Ovary (tissue), 9 donors: ENCODE measurements around the gene LGI1. TPM values are rescaled to one million over a fixed set of nuclear protein-coding genes. Genes with fewer than 3 reads are reported as not detected.

Experiments used
- DNase-seq, 5 donors: peaks; one replicate each; pipeline ENCODE4 v3.0.0-alpha.2; 2019 to 2020
- H3K27ac ChIP-seq, 2 donors: fragments of 200-600 bp; one replicate each; pipeline versions ENCODE4 v1.5.1 to v1.8.0; 2019 to 2022
- H3K27me3 ChIP-seq: fragments of 200-600 bp; one replicate; pipeline ENCODE4 v1.8.0; 2022
- H3K36me3 ChIP-seq: fragments of 200-600 bp; sonication (generic); one replicate; pipeline ENCODE4 v1.5.1; 2019
- H3K4me1 ChIP-seq: one replicate; pipeline ENCODE4 v1.8.1; 2013; ENCODE audit warnings: mild to moderate bottlenecking, moderate library complexity; ENCODE audit not compliant: insufficient read depth
- H3K4me3 ChIP-seq: fragments of 200-600 bp; sonication (generic); one replicate; pipeline ENCODE4 v1.5.1; 2017
- H3K9me3 ChIP-seq, 2 donors: fragments of 200-600 bp in 1 of 2; sonication (generic) in 1 of 2; one replicate each; pipeline versions ENCODE4 v1.5.1 to v1.8.1; 2013 to 2019; ENCODE audit warnings: mild to moderate bottlenecking in 1 of 2, moderate library complexity in 1 of 2
- CTCF ChIP-seq, 3 donors: fragments of 450-650 bp in 2 of 3; fragments of 200-600 bp in 1 of 3; IDR thresholded peaks; one replicate each; pipeline versions ENCODE4 v1.5.1 to v1.8.0; 2016 to 2022; ENCODE audit warnings: antibody characterized with exemption in 3 of 3, mild to moderate bottlenecking in 1 of 3
- EP300 ChIP-seq: sonication (generic); formaldehyde crosslinking; IDR thresholded peaks from one replicate; pipeline ENCODE4 v1.6.1; 2017; ENCODE audit warnings: antibody characterized with exemption
- POLR2A ChIP-seq: fragments of 450-650 bp; IDR thresholded peaks from one replicate; pipeline ENCODE4 v1.6.1; 2017; ENCODE audit warnings: antibody characterized with exemption, mild to moderate bottlenecking, moderate library complexity
- WGBS, 3 donors: extraction: QIAGEN DNeasy Blood & Tissue Kit in 1 of 3; methylation state at CpG; one replicate each; pipeline versions ENCODE4 v1.1.5 to v1.1.7; 2013 to 2017; 5-methylcytosine and 5-hydroxymethylcytosine counted together
- intact Hi-C, 4 donors: fragments of 100-400 bp; cut with DNase I; formaldehyde crosslinking; loops; one replicate each; pipeline versions ENCODE4 v1.11.0 to v1.15.1; 2022 to 2023
- polyA plus RNA-seq, 2 donors: library from polyadenylated mRNA; stranded (reverse); fragments of 200-250 nt in 1 of 2; fragments of 350-450 nt in 1 of 2; fragmentation: Illumina TruSeq in 1 of 2; extraction: RNeasy Lipid Tissue Mini Kit (QIAGEN cat#74804) in 1 of 2; gene quantifications; one replicate each; pipeline ENCODE4 v1.2.3, GENCODE V29; 2013 to 2014
- total RNA-seq, 7 donors: library from RNA; depleted of rRNA in 2 of 7; stranded (reverse); fragments of >200 nt in 2 of 7; fragmentation: NEBNext Ultra II Directional in 3 of 7; extraction: Animal tissue kit (Norgen Biotek cat#: 25700) in 3 of 7; gene quantifications; one replicate each; pipeline versions ENCODE4 v1.1.0 to v1.2.4, GENCODE V29; 2016 to 2023
- donor health status: DM: no; HTN: no; CAD: no; lungs with moderate emphysema.
- donor health status: DM: no; HTN: no; CAD: no.
- donor health status: Bipolar disorder and iron deficiency.
- donor health status: DM: yes; HTN: yes; CAD: no.
- donor health status: DM: no; HTN: no; CAD: no.
- donor health status: DM: yes; HTN: yes; CAD: no.

Gene LGI1
- total and polyA plus RNA-seq, 9 donors: 0.04 to 2.1 (median 0.38) TPM; not detected in 6

GRCh38 chr10:93752761-93753160 lies 5.0 kb upstream of the LGI1 start:
- H3K4me1 ChIP-seq: no peaks in the 10 kb centered on the region
- no peak for TF ChIP-seq POLR2A
- TF ChIP-seq EP300: no peak
- no peak for TF ChIP-seq CTCF (IDR thresholded peaks at IDR 0.05)
- no peak overlapping the region for H3K4me3 ChIP-seq
- no peaks in the 10 kb centered on the region for H3K36me3 ChIP-seq
- no peaks in the 10 kb centered on the region for H3K9me3 ChIP-seq
- H3K27me3 ChIP-seq: no peaks in the 10 kb centered on the region
- no peak for DNase-seq
- intact Hi-C loops: no loop called here
- no peak overlapping the region for H3K27ac ChIP-seq

GRCh38 chr10:93753621-93754250 lies 4.0 kb upstream of the LGI1 start:
- no peak for DNase-seq
- intact Hi-C loops: no loop called here
- TF ChIP-seq POLR2A (no peak), EP300 (no peak), CTCF (IDR thresholded peaks at IDR 0.05) (no peak)

GRCh38 chr10:93754761-93755160 lies 3.0 kb upstream of the LGI1 start:
- no peak for DNase-seq
- no peak overlapping the region for H3K4me3 ChIP-seq
- H3K36me3 ChIP-seq: no peaks in the 10 kb centered on the region
- H3K27ac ChIP-seq: no peak overlapping the region
- H3K4me1 ChIP-seq: no peaks in the 10 kb centered on the region
- intact Hi-C loops: no loop called here
- H3K9me3 ChIP-seq: no peaks in the 10 kb centered on the region
- WGBS, 3 donors: 73 to 86% (median 81%) methylated on average over 3 of the region's 3 CpGs
- TF ChIP-seq CTCF (IDR thresholded peaks at IDR 0.05) (no peak), EP300 (no peak), POLR2A (no peak)
- no peaks in the 10 kb centered on the region for H3K27me3 ChIP-seq

More at GRCh38 chr10:93753621-93754250, 4.0 kb upstream of the LGI1 start:
- no peaks in the 10 kb centered on the region for H3K36me3 ChIP-seq
- WGBS, 3 donors: 44 to 56% (median 53%) methylated on average over 3 of the region's 3 CpGs
- H3K4me1 ChIP-seq: no peaks in the 10 kb centered on the region
- H3K4me3 ChIP-seq: no peak overlapping the region
- H3K27ac ChIP-seq: no peak overlapping the region
- H3K9me3 ChIP-seq: no peaks in the 10 kb centered on the region
- H3K27me3 ChIP-seq: no peaks in the 10 kb centered on the region

GRCh38 chr10:93755443-93756116 lies 2.2 kb upstream of the LGI1 start:
- Histone ChIP-seq H3K27me3 (no peaks in the 10 kb centered on the region), H3K27ac (no peak overlapping the region), H3K4me3 (no peak overlapping the region), H3K36me3 (no peaks in the 10 kb centered on the region), H3K9me3 (no peaks in the 10 kb centered on the region), H3K4me1 (no peaks in the 10 kb centered on the region)
- intact Hi-C loops: no loop called here
- no peak for TF ChIP-seq POLR2A
- no peak for TF ChIP-seq EP300
- no peak for DNase-seq
- 55 to 57% (median 56%) methylated on average over 10 of the region's 10 CpGs for WGBS, 3 donors

GRCh38 chr10:93756118-93756517 lies 1.6 kb upstream of the LGI1 start:
- Histone ChIP-seq H3K27ac (no peak overlapping the region), H3K4me1 (no peaks in the 10 kb centered on the region)

More at GRCh38 chr10:93756118-93756517, 1.6 kb upstream of the LGI1 start:
- intact Hi-C loops: no loop called here
- H3K27me3 ChIP-seq: no peaks in the 10 kb centered on the region
- DNase-seq: no peak
- TF ChIP-seq EP300 (no peak), POLR2A (no peak), CTCF (IDR thresholded peaks at IDR 0.05) (no peak)
- 35 to 45% (median 37%) methylated on average over 3 of the region's 3 CpGs for WGBS, 3 donors
- H3K4me3 ChIP-seq: no peak overlapping the region
- no peaks in the 10 kb centered on the region for H3K9me3 ChIP-seq
- H3K36me3 ChIP-seq: no peaks in the 10 kb centered on the region
